ENCODE measurements around the gene DIABLO. TPM values are rescaled to one million over a fixed set of nuclear protein-coding genes. Genes with fewer than 3 reads are reported as not detected.

Gene DIABLO
- total and polyA plus RNA-seq, 9 of the 15 experiments (the other 6 are each of a cell fraction or from before 2014, with no cell fraction given): 37.3 to 101 (median 80.1) TPM

DNA sequence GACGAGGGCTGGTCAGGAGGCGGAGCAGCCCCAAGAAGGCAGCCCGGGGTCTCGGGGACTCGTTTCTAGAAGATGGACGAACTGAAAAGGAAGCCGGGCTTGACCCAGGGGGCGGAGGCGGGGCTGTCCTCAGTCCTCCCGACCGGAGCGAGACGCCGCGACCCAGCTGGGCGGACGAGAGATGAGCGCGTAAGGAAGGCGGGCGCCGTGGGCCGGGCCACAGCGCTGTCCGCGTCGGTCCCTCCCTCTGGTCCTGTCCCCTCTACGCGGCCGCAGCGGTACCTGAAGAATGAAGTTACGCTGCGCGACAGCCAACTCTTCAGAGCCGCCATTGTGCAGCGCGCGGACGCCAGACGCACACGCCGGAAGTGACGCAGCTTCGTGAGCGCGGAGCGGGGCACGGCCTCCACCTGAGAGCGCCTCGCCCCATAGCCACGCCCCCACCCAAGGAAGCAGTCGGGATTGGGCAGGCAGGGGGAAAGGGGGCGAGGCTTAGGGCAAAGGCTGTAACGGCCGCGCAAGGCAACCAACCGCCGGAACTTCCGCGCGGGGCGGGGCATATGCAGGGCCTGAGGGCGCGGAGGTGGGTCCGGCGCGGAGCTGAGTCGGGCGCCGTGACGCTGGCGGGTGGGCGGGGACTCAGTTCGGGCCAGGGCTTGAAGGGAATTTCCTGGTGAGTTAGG lies at the start of gene DIABLO (continued):
- TF ChIP-seq, protein P1, sequence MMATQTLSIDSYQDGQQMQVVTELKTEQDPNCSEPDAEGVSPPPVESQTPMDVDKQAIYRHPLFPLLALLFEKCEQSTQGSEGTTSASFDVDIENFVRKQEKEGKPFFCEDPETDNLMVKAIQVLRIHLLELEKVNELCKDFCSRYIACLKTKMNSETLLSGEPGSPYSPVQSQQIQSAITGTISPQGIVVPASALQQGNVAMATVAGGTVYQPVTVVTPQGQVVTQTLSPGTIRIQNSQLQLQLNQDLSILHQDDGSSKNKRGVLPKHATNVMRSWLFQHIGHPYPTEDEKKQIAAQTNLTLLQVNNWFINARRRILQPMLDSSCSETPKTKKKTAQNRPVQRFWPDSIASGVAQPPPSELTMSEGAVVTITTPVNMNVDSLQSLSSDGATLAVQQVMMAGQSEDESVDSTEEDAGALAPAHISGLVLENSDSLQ (IDR thresholded peaks at IDR 0.05): peak; percentile 88
- TF ChIP-seq, protein P2, sequence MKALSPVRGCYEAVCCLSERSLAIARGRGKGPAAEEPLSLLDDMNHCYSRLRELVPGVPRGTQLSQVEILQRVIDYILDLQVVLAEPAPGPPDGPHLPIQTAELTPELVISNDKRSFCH (CRISPR knock-in tag; IDR thresholded peaks at IDR 0.05): no peak
- TF ChIP-seq, protein P2 (tag; IDR thresholded peaks at IDR 0.05): peak; percentile 16; the same call in 1 of the 2 replicates
- TF ChIP-seq PML (IDR thresholded peaks at IDR 0.05; ENCODE audit: low read length) (peak; percentile 79), KLF13 (tag; IDR thresholded peaks at IDR 0.05; ENCODE audit: borderline replicate concordance, low read depth) (peak; percentile 84), ZBTB1 (CRISPR knock-in tag; IDR thresholded peaks at IDR 0.05; ENCODE audit: borderline replicate concordance, low read depth) (peak; percentile 82; the same call in 1 of the 2 replicates), HNRNPLL (IDR thresholded peaks at IDR 0.05; ENCODE audit: low read depth, low read length, poor library complexity, severe bottlenecking) (peak; percentile 81), HDAC2 (IDR thresholded peaks at IDR 0.05) (peak; percentile 68)
- TF ChIP-seq, protein P3, sequence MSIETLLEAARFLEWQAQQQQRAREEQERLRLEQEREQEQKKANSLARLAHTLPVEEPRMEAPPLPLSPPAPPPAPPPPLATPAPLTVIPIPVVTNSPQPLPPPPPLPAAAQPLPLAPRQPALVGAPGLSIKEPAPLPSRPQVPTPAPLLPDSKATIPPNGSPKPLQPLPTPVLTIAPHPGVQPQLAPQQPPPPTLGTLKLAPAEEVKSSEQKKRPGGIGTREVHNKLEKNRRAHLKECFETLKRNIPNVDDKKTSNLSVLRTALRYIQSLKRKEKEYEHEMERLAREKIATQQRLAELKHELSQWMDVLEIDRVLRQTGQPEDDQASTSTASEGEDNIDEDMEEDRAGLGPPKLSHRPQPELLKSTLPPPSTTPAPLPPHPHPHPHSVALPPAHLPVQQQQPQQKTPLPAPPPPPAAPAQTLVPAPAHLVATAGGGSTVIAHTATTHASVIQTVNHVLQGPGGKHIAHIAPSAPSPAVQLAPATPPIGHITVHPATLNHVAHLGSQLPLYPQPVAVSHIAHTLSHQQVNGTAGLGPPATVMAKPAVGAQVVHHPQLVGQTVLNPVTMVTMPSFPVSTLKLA (conservative IDR thresholded peaks at IDR 0.05): peak; percentile 16 to 89
